Glutamatergic neuron (in vitro differentiated cells): Measurements from ENCODE around the gene TMEM233. TPM values are rescaled to one million over a fixed set of nuclear protein-coding genes. Genes with fewer than 3 reads are reported as not detected.

ENCODE experiments used
- DNase-seq: peaks from one replicate; pipeline ENCODE4 v3.0.0; 2022
- H3K27ac Mint-ChIP-seq: one replicate; pipeline ENCODE4 v1.8.0; 2020; ENCODE audit warnings: mild to moderate bottlenecking, mixed read lengths, inconsistent platforms; ENCODE audit not compliant: unreplicated experiment
- H3K27me3 Mint-ChIP-seq: one replicate; pipeline ENCODE4 v1.8.0; 2020; ENCODE audit warnings: mild to moderate bottlenecking, moderate library complexity, mixed read lengths, inconsistent platforms; ENCODE audit not compliant: unreplicated experiment
- H3K36me3 Mint-ChIP-seq: one replicate; pipeline ENCODE4 v1.8.0; 2020; ENCODE audit warnings: mild to moderate bottlenecking, mixed read lengths, inconsistent platforms; ENCODE audit not compliant: unreplicated experiment
- H3K4me1 Mint-ChIP-seq: one replicate; pipeline ENCODE4 v1.8.0; 2020; ENCODE audit warnings: mild to moderate bottlenecking, low read depth, mixed read lengths, inconsistent platforms; ENCODE audit not compliant: unreplicated experiment
- H3K4me3 Mint-ChIP-seq: one replicate; pipeline ENCODE4 v1.8.0; 2020; ENCODE audit warnings: mild to moderate bottlenecking, mixed read lengths, inconsistent platforms; ENCODE audit not compliant: unreplicated experiment
- H3K9me3 Mint-ChIP-seq: one replicate; pipeline ENCODE4 v1.8.0; 2020; ENCODE audit warnings: mild to moderate bottlenecking, moderate library complexity, mixed read lengths, inconsistent platforms; ENCODE audit not compliant: unreplicated experiment
- CTCF ChIP-seq: fragments of 200-600 bp; sonication (generic); IDR thresholded peaks from one replicate; pipeline ENCODE4 v1.5.0; 2021; ENCODE audit not compliant: partially characterized antibody, unreplicated experiment
- total RNA-seq: library from RNA; stranded (reverse); fragmentation: NEBNext Ultra II Directional; extraction: Animal tissue kit (Norgen Biotek cat#: 25700); gene quantifications from one replicate; pipeline ENCODE4 v1.2.1, GENCODE V29; 2021; ENCODE audit not compliant: unreplicated experiment

Gene TMEM233
- total RNA-seq, 1 donor from 2014 or later: not detected

- H3K9me3 Mint-ChIP-seq: peaks cover 4% of the 10 kb centered on the region
- no peaks in the 10 kb centered on the region for H3K4me1 Mint-ChIP-seq
- no peak for TF ChIP-seq CTCF
- no peak overlapping the region for H3K27ac Mint-ChIP-seq
- DNase-seq: no peak
- H3K4me3 Mint-ChIP-seq: no peak overlapping the region
- H3K36me3 Mint-ChIP-seq: peaks cover 4% of the 10 kb centered on the region
- peaks cover 1% of the 10 kb centered on the region for H3K27me3 Mint-ChIP-seq
Measured at GRCh38 chr12:119620490-119620889, 26.9 kb downstream of the TMEM233 start.

- H3K27ac Mint-ChIP-seq: no peak overlapping the region
- no peak for DNase-seq
Measured at GRCh38 chr12:119621878-119622277, 28.3 kb downstream of the TMEM233 start.

DNA sequence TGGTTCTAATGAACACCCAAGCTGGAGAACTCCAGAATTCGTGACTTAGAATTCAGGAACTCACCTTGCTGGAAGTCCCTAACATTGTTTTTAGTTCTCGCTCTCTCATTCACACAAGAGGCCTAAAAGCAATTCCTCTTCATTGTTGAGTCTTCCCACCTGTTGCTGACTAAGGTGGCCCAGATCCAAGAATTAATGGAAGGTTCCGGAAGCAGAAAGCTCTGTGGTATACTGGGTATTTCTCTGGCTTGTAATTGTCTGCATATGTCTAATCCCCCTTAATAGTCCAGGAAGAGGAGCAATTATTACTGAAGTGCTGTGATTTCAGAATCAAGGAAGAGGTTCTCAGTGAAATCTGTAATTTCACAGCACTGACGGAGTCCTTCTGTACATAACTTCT lies 31.4 kb downstream of the TMEM233 start:
- TF ChIP-seq CTCF: no peak
- H3K9me3 Mint-ChIP-seq: no peaks in the 10 kb centered on the region
- no peak for DNase-seq
- H3K27me3 Mint-ChIP-seq: peaks cover 1% of the 10 kb centered on the region
- H3K27ac Mint-ChIP-seq: no peak overlapping the region
- H3K4me1 Mint-ChIP-seq: no peaks in the 10 kb centered on the region
- H3K4me3 Mint-ChIP-seq: no peak overlapping the region
- H3K36me3 Mint-ChIP-seq: no peaks in the 10 kb centered on the region

More at GRCh38 chr12:119621878-119622277, 28.3 kb downstream of the TMEM233 start:
- Mint-ChIP-seq H3K9me3 (peaks cover 3% of the 10 kb centered on the region), H3K4me3 (no peak overlapping the region), H3K27me3 (peaks cover 3% of the 10 kb centered on the region), H3K4me1 (no peaks in the 10 kb centered on the region), H3K36me3 (peaks cover 4% of the 10 kb centered on the region)
- TF ChIP-seq CTCF: no peak

- Mint-ChIP-seq H3K27me3 (peaks cover 1% of the 10 kb centered on the region), H3K36me3 (no peaks in the 10 kb centered on the region), H3K27ac (no peak overlapping the region), H3K4me3 (no peak overlapping the region), H3K9me3 (no peaks in the 10 kb centered on the region), H3K4me1 (no peaks in the 10 kb centered on the region)
- no peak for DNase-seq
- no peak for TF ChIP-seq CTCF
Measured at GRCh38 chr12:119627019-119627643, 33.6 kb downstream of the TMEM233 start.

GRCh38 chr12:119627686-119628085 lies 34.1 kb downstream of the TMEM233 start:
- H3K4me3 Mint-ChIP-seq: no peak overlapping the region
- no peak for TF ChIP-seq CTCF
- no peaks in the 10 kb centered on the region for H3K4me1 Mint-ChIP-seq
- H3K27ac Mint-ChIP-seq: no peak overlapping the region
- DNase-seq: no peak
- H3K36me3 Mint-ChIP-seq: no peaks in the 10 kb centered on the region
- peaks cover 1% of the 10 kb centered on the region for H3K27me3 Mint-ChIP-seq
- no peaks in the 10 kb centered on the region for H3K9me3 Mint-ChIP-seq
